PC-3 (cell line): ENCODE measurements around the gene LNX1.

ENCODE experiments used
- CTCF ChIP-seq: fragments of 300-600 bp; sonication (generic); conservative IDR thresholded peaks from 2 replicates; pipeline ENCODE4 v1.5.1; 2017; ENCODE audit warnings: antibody characterized with exemption, low read depth, mild to moderate bottlenecking, low read length
- EZH2 ChIP-seq: fragments of 300-600 bp; sonication (generic); IDR thresholded peaks from one replicate; pipeline ENCODE4 v1.6.1; 2017; ENCODE audit warnings: antibody characterized with exemption, mild to moderate bottlenecking, low read length; ENCODE audit not compliant: unreplicated experiment

DNA sequence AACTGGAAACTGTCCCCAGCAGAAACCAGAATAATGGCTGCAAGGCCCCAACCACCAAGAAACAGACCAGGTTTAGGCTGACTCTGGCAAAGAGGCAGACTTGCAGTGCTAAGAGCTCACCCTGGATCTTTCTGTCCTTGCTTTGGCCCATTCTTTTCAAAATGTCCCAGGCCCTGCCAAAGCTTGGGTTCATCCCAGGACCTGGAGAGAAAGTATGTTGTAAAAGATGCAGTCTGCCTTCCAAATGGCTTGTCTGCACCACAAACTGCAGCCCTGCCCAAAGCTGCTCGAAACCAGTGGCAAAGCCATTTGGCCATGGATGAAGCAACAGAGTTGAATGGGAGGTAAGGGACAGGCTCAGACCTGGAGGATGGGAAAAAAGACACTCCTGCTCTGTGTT is 38.0 kb upstream of the LNX1 start:
- TF ChIP-seq CTCF (no peak), EZH2 (no peak)
